ENCODE results near the gene LAMC1. TPM values are rescaled to one million over a fixed set of nuclear protein-coding genes. Genes with fewer than 3 reads are reported as not detected.

Gene LAMC1
- total RNA-seq, 1 experiment from 2014 or later, result 113 TPM

DNA sequence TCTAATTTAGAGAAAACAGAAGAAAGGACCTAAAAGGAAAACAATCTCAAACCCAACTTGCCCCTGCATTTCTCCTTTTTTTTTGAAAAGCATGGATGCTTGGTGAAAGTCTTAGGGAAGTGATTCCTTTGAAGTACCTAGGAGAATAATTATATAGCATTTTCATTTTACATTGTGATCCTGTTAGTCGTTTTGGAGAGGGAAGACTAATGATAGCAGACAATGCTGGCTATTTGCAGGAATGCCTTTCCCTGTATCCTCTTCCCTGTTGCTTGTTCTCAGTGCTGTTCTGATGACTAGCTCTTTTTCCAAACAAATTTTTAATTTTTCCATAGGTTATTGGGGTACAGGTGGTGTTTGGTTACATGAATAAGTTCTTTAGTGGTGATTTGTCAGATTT lies 53.9 kb downstream of the LAMC1 start:
- DNase-seq (ENCODE audit: low read depth, low spot score) (no peak), ATAC-seq (no peak)
- Histone ChIP-seq H3K9me3 (ENCODE audit: control insufficient read depth, insufficient read depth, low read depth, low read length) (no peaks in the 10 kb centered on the region), H3K27ac (ENCODE audit: low read length) (no peak overlapping the region), H3K27me3 (ENCODE audit: control insufficient read depth, insufficient read depth, low read length) (no peaks in the 10 kb centered on the region), H3K4me3 (ENCODE audit: low read depth in 2 of 2, low read length in 2 of 2) (no peak overlapping the region), H3K4me1 (ENCODE audit: control insufficient read depth, insufficient read depth, low read length) (peaks cover 13% of the 10 kb centered on the region; the same call in 1 of the 2 replicates), H3K36me3 (ENCODE audit: control insufficient read depth, insufficient read depth, low read length) (no peaks in the 10 kb centered on the region)
- no TSS peak for BruUV-seq (replicated peaks)
- ChIA-PET POLR2A (no interaction called here), CTCF (no interaction called here)
- in situ Hi-C loops (cut with HindIII; ENCODE audit: low pct_unique_long_range_greater_than_20kb, low sequenced_read_pairs), result no loop called here
- TF ChIP-seq, protein P1, sequence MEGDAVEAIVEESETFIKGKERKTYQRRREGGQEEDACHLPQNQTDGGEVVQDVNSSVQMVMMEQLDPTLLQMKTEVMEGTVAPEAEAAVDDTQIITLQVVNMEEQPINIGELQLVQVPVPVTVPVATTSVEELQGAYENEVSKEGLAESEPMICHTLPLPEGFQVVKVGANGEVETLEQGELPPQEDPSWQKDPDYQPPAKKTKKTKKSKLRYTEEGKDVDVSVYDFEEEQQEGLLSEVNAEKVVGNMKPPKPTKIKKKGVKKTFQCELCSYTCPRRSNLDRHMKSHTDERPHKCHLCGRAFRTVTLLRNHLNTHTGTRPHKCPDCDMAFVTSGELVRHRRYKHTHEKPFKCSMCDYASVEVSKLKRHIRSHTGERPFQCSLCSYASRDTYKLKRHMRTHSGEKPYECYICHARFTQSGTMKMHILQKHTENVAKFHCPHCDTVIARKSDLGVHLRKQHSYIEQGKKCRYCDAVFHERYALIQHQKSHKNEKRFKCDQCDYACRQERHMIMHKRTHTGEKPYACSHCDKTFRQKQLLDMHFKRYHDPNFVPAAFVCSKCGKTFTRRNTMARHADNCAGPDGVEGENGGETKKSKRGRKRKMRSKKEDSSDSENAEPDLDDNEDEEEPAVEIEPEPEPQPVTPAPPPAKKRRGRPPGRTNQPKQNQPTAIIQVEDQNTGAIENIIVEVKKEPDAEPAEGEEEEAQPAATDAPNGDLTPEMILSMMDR (IDR thresholded peaks at IDR 0.05), result no peak
- intact Hi-C loops (cut with micrococcal nuclease; ENCODE audit: unreplicated experiment), result no loop called here

DNA sequence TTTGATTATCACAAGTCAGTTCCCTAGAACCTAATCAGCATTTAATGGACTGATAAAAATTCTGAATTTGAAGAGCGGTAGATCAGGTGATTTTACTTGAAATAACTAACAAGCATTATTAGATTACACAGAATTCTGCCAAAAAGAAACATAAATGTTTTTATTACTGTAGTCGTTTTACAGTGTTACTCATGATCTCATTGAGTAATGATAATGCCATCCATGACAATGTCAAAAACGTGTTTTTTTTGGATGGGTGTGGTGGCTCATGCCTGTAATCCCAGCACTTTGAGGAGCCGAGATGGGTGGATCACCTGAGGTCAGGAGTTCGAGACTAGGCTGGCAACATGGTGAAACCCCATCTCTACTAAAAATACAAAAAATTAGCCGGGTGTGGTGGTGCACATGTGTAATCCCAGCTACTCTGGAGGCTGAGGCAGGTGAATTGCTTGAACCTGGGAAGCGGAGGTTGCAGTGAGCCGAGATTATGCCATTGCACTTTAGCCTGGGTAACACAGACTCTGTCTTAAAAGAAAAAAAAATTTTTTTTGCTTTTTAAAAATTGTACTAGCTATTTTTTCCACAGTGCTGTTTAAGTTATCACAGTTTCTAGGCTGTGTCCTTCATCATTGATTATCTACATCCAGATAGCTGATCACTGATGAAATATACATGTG lies 56.6 kb downstream of the LAMC1 start:
- ATAC-seq, result no peak
- no peaks in the 10 kb centered on the region for H3K27me3 ChIP-seq (ENCODE audit: control insufficient read depth, insufficient read depth, low read length)

More for the DNA sequence above, 56.6 kb downstream of the LAMC1 start:
- Histone ChIP-seq H3K27ac (ENCODE audit: low read length) (no peak overlapping the region), H3K9me3 (ENCODE audit: control insufficient read depth, insufficient read depth, low read depth, low read length) (no peaks in the 10 kb centered on the region), H3K4me3 (ENCODE audit: low read depth in 2 of 2, low read length in 2 of 2) (no peak overlapping the region), H3K4me1 (ENCODE audit: control insufficient read depth, insufficient read depth, low read length) (peaks cover 5% of the 10 kb centered on the region; the same call in 1 of the 2 replicates), H3K36me3 (ENCODE audit: control insufficient read depth, insufficient read depth, low read length) (no peaks in the 10 kb centered on the region)
- BruUV-seq (replicated peaks), result no TSS peak
- CTCF ChIA-PET, result no interaction called here
- DNase-seq (ENCODE audit: low read depth, low spot score), result no peak
- in situ Hi-C loops (cut with HindIII; ENCODE audit: low pct_unique_long_range_greater_than_20kb, low sequenced_read_pairs), result no loop called here
- TF ChIP-seq SIN3A (IDR thresholded peaks at IDR 0.05; ENCODE audit: borderline replicate concordance, insufficient read depth, low read depth, low read length) (no peak), TCF7L2 (IDR thresholded peaks at IDR 0.05; ENCODE audit: low read depth, low read length) (no peak), POLR2AphosphoS5 (IDR thresholded peaks at IDR 0.05; ENCODE audit: low read depth, low read length) (no peak)
- TF ChIP-seq, protein P2, sequence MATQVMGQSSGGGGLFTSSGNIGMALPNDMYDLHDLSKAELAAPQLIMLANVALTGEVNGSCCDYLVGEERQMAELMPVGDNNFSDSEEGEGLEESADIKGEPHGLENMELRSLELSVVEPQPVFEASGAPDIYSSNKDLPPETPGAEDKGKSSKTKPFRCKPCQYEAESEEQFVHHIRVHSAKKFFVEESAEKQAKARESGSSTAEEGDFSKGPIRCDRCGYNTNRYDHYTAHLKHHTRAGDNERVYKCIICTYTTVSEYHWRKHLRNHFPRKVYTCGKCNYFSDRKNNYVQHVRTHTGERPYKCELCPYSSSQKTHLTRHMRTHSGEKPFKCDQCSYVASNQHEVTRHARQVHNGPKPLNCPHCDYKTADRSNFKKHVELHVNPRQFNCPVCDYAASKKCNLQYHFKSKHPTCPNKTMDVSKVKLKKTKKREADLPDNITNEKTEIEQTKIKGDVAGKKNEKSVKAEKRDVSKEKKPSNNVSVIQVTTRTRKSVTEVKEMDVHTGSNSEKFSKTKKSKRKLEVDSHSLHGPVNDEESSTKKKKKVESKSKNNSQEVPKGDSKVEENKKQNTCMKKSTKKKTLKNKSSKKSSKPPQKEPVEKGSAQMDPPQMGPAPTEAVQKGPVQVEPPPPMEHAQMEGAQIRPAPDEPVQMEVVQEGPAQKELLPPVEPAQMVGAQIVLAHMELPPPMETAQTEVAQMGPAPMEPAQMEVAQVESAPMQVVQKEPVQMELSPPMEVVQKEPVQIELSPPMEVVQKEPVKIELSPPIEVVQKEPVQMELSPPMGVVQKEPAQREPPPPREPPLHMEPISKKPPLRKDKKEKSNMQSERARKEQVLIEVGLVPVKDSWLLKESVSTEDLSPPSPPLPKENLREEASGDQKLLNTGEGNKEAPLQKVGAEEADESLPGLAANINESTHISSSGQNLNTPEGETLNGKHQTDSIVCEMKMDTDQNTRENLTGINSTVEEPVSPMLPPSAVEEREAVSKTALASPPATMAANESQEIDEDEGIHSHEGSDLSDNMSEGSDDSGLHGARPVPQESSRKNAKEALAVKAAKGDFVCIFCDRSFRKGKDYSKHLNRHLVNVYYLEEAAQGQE (IDR thresholded peaks at IDR 0.05; ENCODE audit: insufficient read depth in 1 of 2, low read depth in 2 of 2, low read length in 1 of 2), result no peak
- TF ChIP-seq, protein P1 (IDR thresholded peaks at IDR 0.05), result no peak
- intact Hi-C loops (cut with micrococcal nuclease; ENCODE audit: unreplicated experiment), result no loop called here
- POLR2A ChIA-PET, result no interaction called here

All from Panc1 (cell line).